ENCODE measurements around the gene RBMS3. TPM values are rescaled to one million over a fixed set of nuclear protein-coding genes. Genes with fewer than 3 reads are reported as not detected.

Gene RBMS3
- total RNA-seq, 2 experiments from 2014 or later = 1.0 TPM; not detected in 1

DNA sequence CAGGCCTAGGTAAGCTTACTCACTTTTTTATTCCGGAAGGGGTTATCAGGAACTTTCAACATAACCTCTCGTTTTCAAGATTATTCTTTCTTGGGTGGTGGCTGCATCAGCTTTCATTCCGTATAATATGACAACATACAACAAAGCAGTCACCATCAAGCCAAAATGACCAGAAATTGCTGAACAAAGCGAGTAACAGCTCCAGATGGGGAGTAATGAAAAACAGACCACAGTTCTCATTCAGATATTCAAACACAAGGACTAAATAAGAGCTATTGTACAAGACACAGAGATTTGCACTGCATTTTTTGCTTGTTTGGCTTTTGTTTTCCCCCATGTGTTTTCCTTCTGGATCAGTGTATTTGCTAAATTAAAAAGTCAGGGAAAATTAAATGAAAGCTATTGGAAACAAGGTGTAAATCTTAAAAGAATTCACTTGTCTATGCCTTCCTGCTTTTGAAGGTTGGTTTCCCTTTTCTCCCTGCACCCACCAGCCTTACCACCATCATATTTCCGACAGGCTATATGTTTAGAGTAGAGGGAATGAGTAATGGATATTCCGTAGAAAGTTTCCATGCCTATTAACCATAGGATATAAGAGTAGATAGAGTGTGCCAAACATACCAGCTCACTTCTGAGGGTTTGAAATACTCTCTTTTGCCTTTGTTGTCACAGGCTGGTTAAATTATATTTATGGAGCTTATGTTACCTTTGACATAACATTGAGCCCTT is 213.6 kb downstream of the RBMS3 start:
- no peaks in the 10 kb centered on the region for H3K36me3 ChIP-seq (ENCODE audit: insufficient read depth, low read length)
- H3K9me2 ChIP-seq (ENCODE audit: insufficient read depth, low read length) = no peaks in the 10 kb centered on the region
- BruUV-seq (replicated peaks) = no TSS peak
- no peaks in the 10 kb centered on the region for H3K79me2 ChIP-seq (ENCODE audit: insufficient read depth, low read depth, low read length)
- no peak for DNase-seq (ENCODE audit: low spot score)
- POLR2A ChIA-PET = interaction anchor here (0.6 to 1.2 kb wide), 5 partner anchors 10 to 1543 kb away, joined by 3 to 6 read pairs (median 3); no protein-coding TSS in a partner anchor
- no peak overlapping the region for H2AFZ ChIP-seq (ENCODE audit: low read length)
- no peaks in the 10 kb centered on the region for H3K4me1 ChIP-seq (ENCODE audit: insufficient read depth, low read length, poor library complexity, severe bottlenecking)
- no peak overlapping the region for H3K4me2 ChIP-seq (ENCODE audit: low read length)
- H3K27ac ChIP-seq (ENCODE audit: low read depth, low read length, poor library complexity, severe bottlenecking) = no peak overlapping the region
- no peak overlapping the region for H3K4me3 ChIP-seq (ENCODE audit: low read depth, low read length, poor library complexity, severe bottlenecking)
- H4K20me1 ChIP-seq (ENCODE audit: insufficient read depth, low read length) = no peaks in the 10 kb centered on the region
- CTCF ChIA-PET (ENCODE audit: unreplicated experiment) = no interaction called here
- H3K9me3 ChIP-seq (ENCODE audit: low read length) = no peaks in the 10 kb centered on the region
- intact Hi-C loops (cut with micrococcal nuclease; ENCODE audit: unreplicated experiment) = no loop called here
- TF ChIP-seq EZH2phosphoT487 (IDR thresholded peaks at IDR 0.05; ENCODE audit: borderline replicate concordance, low read depth, low read length) = no peak
- TF ChIP-seq, protein P1, sequence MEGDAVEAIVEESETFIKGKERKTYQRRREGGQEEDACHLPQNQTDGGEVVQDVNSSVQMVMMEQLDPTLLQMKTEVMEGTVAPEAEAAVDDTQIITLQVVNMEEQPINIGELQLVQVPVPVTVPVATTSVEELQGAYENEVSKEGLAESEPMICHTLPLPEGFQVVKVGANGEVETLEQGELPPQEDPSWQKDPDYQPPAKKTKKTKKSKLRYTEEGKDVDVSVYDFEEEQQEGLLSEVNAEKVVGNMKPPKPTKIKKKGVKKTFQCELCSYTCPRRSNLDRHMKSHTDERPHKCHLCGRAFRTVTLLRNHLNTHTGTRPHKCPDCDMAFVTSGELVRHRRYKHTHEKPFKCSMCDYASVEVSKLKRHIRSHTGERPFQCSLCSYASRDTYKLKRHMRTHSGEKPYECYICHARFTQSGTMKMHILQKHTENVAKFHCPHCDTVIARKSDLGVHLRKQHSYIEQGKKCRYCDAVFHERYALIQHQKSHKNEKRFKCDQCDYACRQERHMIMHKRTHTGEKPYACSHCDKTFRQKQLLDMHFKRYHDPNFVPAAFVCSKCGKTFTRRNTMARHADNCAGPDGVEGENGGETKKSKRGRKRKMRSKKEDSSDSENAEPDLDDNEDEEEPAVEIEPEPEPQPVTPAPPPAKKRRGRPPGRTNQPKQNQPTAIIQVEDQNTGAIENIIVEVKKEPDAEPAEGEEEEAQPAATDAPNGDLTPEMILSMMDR (conservative IDR thresholded peaks at IDR 0.05; ENCODE audit: low read length) = no peak

DNA sequence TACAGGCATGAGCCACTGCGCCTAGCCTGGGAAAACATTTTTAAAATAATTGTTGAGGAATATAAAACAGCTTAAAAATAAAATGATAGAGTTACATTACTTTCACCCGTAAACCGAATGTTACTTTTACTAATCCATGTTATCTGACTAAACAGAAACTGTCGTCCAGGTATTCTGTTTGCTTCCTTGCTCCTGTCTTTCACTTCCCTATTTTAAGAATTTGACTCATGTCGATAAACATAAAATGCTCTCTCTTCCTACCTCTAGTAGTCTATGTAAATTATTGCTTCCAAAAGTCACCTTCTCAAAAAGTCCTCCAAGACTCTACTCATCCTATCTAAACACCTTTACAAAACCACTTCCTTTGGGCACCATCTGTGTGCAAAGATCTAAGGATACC is 216.4 kb downstream of the RBMS3 start:
- Histone ChIP-seq H3K27ac (ENCODE audit: low read depth, low read length, poor library complexity, severe bottlenecking) (no peak overlapping the region), H4K20me1 (ENCODE audit: insufficient read depth, low read length) (no peaks in the 10 kb centered on the region), H3K9me3 (ENCODE audit: low read length) (no peaks in the 10 kb centered on the region), H3K4me2 (ENCODE audit: low read length) (no peak overlapping the region), H3K36me3 (ENCODE audit: insufficient read depth, low read length) (no peaks in the 10 kb centered on the region), H3K9me2 (ENCODE audit: insufficient read depth, low read length) (no peaks in the 10 kb centered on the region), H3K79me2 (ENCODE audit: insufficient read depth, low read depth, low read length) (no peaks in the 10 kb centered on the region), H2AFZ (ENCODE audit: low read length) (no peak overlapping the region), H3K4me3 (ENCODE audit: low read depth, low read length, poor library complexity, severe bottlenecking) (no peak overlapping the region), H3K4me1 (ENCODE audit: insufficient read depth, low read length, poor library complexity, severe bottlenecking) (no peaks in the 10 kb centered on the region)
- ChIA-PET POLR2A (interaction anchor here (2.0 kb wide), 1 partner anchor 10 kb away, joined by 6 read pairs; no protein-coding TSS in a partner anchor), CTCF (ENCODE audit: unreplicated experiment) (no interaction called here)
- DNase-seq (ENCODE audit: low spot score) = no peak
- intact Hi-C loops (cut with micrococcal nuclease; ENCODE audit: unreplicated experiment) = no loop called here
- BruUV-seq (replicated peaks) = no TSS peak
- TF ChIP-seq EZH2phosphoT487 (IDR thresholded peaks at IDR 0.05; ENCODE audit: borderline replicate concordance, low read depth, low read length) = no peak
- TF ChIP-seq, protein P1 (conservative IDR thresholded peaks at IDR 0.05; ENCODE audit: low read length) = no peak

DNA sequence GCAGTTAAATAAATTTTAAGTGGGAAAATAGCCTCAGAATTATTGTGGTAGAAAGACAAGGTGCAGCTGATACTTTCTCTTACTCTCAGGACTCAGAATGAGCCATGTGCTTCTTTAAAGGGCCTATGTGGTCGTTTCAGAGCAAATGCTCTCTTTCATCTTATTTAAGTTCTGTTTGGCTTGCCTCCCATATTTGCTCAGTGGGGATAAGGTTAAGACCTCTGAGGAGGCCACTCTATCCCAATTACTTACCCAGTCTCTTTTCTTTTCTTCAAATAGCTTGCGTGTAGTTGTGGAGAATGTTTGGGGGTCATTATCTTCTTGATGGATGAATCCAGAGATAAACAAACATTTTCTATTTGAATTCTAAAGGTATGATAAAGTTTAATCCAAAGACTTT is 221.9 kb downstream of the RBMS3 start:
- Histone ChIP-seq H3K4me3 (ENCODE audit: low read depth, low read length, poor library complexity, severe bottlenecking) (no peak overlapping the region), H3K27ac (ENCODE audit: low read depth, low read length, poor library complexity, severe bottlenecking) (no peak overlapping the region), H3K9me3 (ENCODE audit: low read length) (no peaks in the 10 kb centered on the region), H3K79me2 (ENCODE audit: insufficient read depth, low read depth, low read length) (no peaks in the 10 kb centered on the region), H4K20me1 (ENCODE audit: insufficient read depth, low read length) (no peaks in the 10 kb centered on the region), H3K4me1 (ENCODE audit: insufficient read depth, low read length, poor library complexity, severe bottlenecking) (no peaks in the 10 kb centered on the region), H3K4me2 (ENCODE audit: low read length) (no peak overlapping the region), H3K9me2 (ENCODE audit: insufficient read depth, low read length) (no peaks in the 10 kb centered on the region), H2AFZ (ENCODE audit: low read length) (no peak overlapping the region), H3K36me3 (ENCODE audit: insufficient read depth, low read length) (no peaks in the 10 kb centered on the region)
- DNase-seq (ENCODE audit: low spot score) = no peak
- intact Hi-C loops (cut with micrococcal nuclease; ENCODE audit: unreplicated experiment) = no loop called here
- POLR2A ChIA-PET = interaction anchor here (0.6 to 1.2 kb wide), 3 partner anchors 18 to 132 kb away, joined by 3 to 5 read pairs (median 4); no protein-coding TSS in a partner anchor
- no TSS peak for BruUV-seq (replicated peaks)
- TF ChIP-seq EZH2phosphoT487 (IDR thresholded peaks at IDR 0.05; ENCODE audit: borderline replicate concordance, low read depth, low read length) = no peak
- TF ChIP-seq, protein P1 (conservative IDR thresholded peaks at IDR 0.05; ENCODE audit: low read length) = no peak
- CTCF ChIA-PET (ENCODE audit: unreplicated experiment) = no interaction called here

Measured in OCI-LY7 (cell line).